ENCODE measurements around the gene PPP2R2C. TPM values are rescaled to one million over a fixed set of nuclear protein-coding genes. Genes with fewer than 3 reads are reported as not detected.

Gene PPP2R2C
- total RNA-seq, 2 donors from 2014 or later, result 8.0 to 10.4 TPM

- intact Hi-C loops (cut with DNase I), result loop anchor here (5.0 kb wide), 1 partner anchor 332 kb away; no protein-coding TSS in a partner anchor
- DNase-seq (ENCODE audit: low spot score), result no peak
- no peak overlapping the region for H3K4me3 ChIP-seq
- 82% methylated on average over 28 of the region's 28 CpGs for WGBS
- TF ChIP-seq CTCF (IDR thresholded peaks at IDR 0.05), result no peak
- TF ChIP-seq POLR2A (IDR thresholded peaks at IDR 0.05), result no peak
- TF ChIP-seq POLR2AphosphoS5 (IDR thresholded peaks at IDR 0.05), result no peak
- H3K27ac ChIP-seq, result no peak overlapping the region
- H3K4me1 ChIP-seq (replicated peaks), result no peaks in the 10 kb centered on the region
- H3K36me3 ChIP-seq, result no peaks in the 10 kb centered on the region
- no peaks in the 10 kb centered on the region for H3K27me3 ChIP-seq (replicated peaks; ENCODE audit: insufficient read depth)
- no peaks in the 10 kb centered on the region for H3K9me3 ChIP-seq
These were observed 142.7 kb downstream of the PPP2R2C start for GRCh38 chr4:6329478-6330383.

- no peak for DNase-seq (ENCODE audit: low spot score)
- no peaks in the 10 kb centered on the region for H3K9me3 ChIP-seq
- H3K27ac ChIP-seq, result no peak overlapping the region
- no peak overlapping the region for H3K4me3 ChIP-seq
- H3K4me1 ChIP-seq (replicated peaks), result no peaks in the 10 kb centered on the region
- H3K27me3 ChIP-seq (replicated peaks; ENCODE audit: insufficient read depth), result no peaks in the 10 kb centered on the region
- no peak for TF ChIP-seq CTCF (IDR thresholded peaks at IDR 0.05)
- TF ChIP-seq POLR2AphosphoS5 (IDR thresholded peaks at IDR 0.05), result no peak
- no peak for TF ChIP-seq POLR2A (IDR thresholded peaks at IDR 0.05)
- no peaks in the 10 kb centered on the region for H3K36me3 ChIP-seq
- 80% methylated on average over 8 of the region's 8 CpGs for WGBS
- intact Hi-C loops (cut with DNase I), result loop anchor here (5.0 kb wide), 1 partner anchor 331 kb away; no protein-coding TSS in a partner anchor
These were observed 143.9 kb downstream of the PPP2R2C start for GRCh38 chr4:6328526-6328925.

GRCh38 chr4:6327220-6327917, 145.0 kb downstream of the PPP2R2C start:
- Histone ChIP-seq H3K36me3 (no peaks in the 10 kb centered on the region), H3K4me1 (replicated peaks) (no peaks in the 10 kb centered on the region), H3K4me3 (no peak overlapping the region), H3K27me3 (replicated peaks; ENCODE audit: insufficient read depth) (no peaks in the 10 kb centered on the region), H3K9me3 (no peaks in the 10 kb centered on the region), H3K27ac (no peak overlapping the region)
- WGBS, result 14% methylated on average over 21 of the region's 21 CpGs
- TF ChIP-seq CTCF (IDR thresholded peaks at IDR 0.05), result peak; percentile 90 to 98 (median 96)
- no peak for TF ChIP-seq POLR2A (IDR thresholded peaks at IDR 0.05)
- no peak for TF ChIP-seq POLR2AphosphoS5 (IDR thresholded peaks at IDR 0.05)
- DNase-seq (ENCODE audit: low spot score), result peak; percentile 73
- intact Hi-C loops (cut with DNase I), result loop anchor here (1.0 to 5.0 kb wide), 3 partner anchors 63 to 330 kb away; no protein-coding TSS in a partner anchor

GRCh38 chr4:6326312-6327060, 145.9 kb downstream of the PPP2R2C start:
- Histone ChIP-seq H3K27ac (no peak overlapping the region), H3K4me1 (replicated peaks) (no peaks in the 10 kb centered on the region), H3K9me3 (no peaks in the 10 kb centered on the region), H3K4me3 (no peak overlapping the region), H3K27me3 (replicated peaks; ENCODE audit: insufficient read depth) (no peaks in the 10 kb centered on the region), H3K36me3 (no peaks in the 10 kb centered on the region)
- no peak for DNase-seq (ENCODE audit: low spot score)
- 95% methylated on average over 28 of the region's 28 CpGs for WGBS
- no peak for TF ChIP-seq POLR2AphosphoS5 (IDR thresholded peaks at IDR 0.05)
- no peak for TF ChIP-seq CTCF (IDR thresholded peaks at IDR 0.05)
- TF ChIP-seq POLR2A (IDR thresholded peaks at IDR 0.05), result no peak
- intact Hi-C loops (cut with DNase I), result loop anchor here (1.0 to 5.0 kb wide), 3 partner anchors 62 to 329 kb away; no protein-coding TSS in a partner anchor

Data from prostate gland (tissue), 2 donors.